Measurements from ENCODE around the gene CTU2.

The CTU2 gene

GRCh38 chr16:88696441-88696840 is 9.9 kb upstream of the CTU2 start:
- no peaks in the 10 kb centered on the region for H3K9me3 ChIP-seq (replicated peaks in 1 of 11)
- H4K20me1 ChIP-seq = peaks cover 6 to 46% (median 15%) of the 10 kb centered on the region in 11 experiments; a peak in 14 of 22 replicates
- peak overlapping the region in 1 of 11 experiments; percentile 31; a peak in 1 of 22 replicates for H3K27ac ChIP-seq
- peaks cover 6 to 60% (median 46%) of the 10 kb centered on the region in 11 experiments; a peak in 21 of 22 replicates for H3K36me3 ChIP-seq
- H3K4me1 ChIP-seq = peaks cover 63 to 99% (median 80%) of the 10 kb centered on the region in 10 experiments
- H3K4me3 ChIP-seq = no peak overlapping the region
- H3K9ac ChIP-seq = peak overlapping the region in 6 of 11 experiments; percentile 12 to 33 (median 19); a peak in 6 of 22 replicates
- TF ChIP-seq Cebpa-rat (IDR thresholded peaks at IDR 0.05) = no peak
- H3K27me3 ChIP-seq = no peaks in the 10 kb centered on the region
- H3K4me2 ChIP-seq = peak overlapping the region in 5 of 11 experiments; percentile 5 to 100 (median 92); a peak in 3 of 22 replicates

- Histone ChIP-seq H3K9ac (peak overlapping the region in 7 of 11 experiments; percentile 10 to 92 (median 86); a peak in 10 of 22 replicates), H3K9me3 (replicated peaks in 1 of 11) (no peaks in the 10 kb centered on the region), H3K4me1 (peaks cover 63 to 99% (median 80%) of the 10 kb centered on the region in 10 experiments), H3K27ac (peak overlapping the region in 3 of 11 experiments; percentile 96 to 97 (median 96); a peak in 4 of 22 replicates), H4K20me1 (peaks cover 6 to 46% (median 15%) of the 10 kb centered on the region in 11 experiments; a peak in 14 of 22 replicates), H3K27me3 (no peaks in the 10 kb centered on the region), H3K4me2 (peak overlapping the region; percentile 96 to 100 (median 99)), H3K36me3 (peaks cover 6 to 64% (median 46%) of the 10 kb centered on the region in 11 experiments; a peak in 21 of 22 replicates), H3K4me3 (peak overlapping the region in 1 of 10 experiments; percentile 95; a peak in 3 of 20 replicates)
- no peak for TF ChIP-seq Cebpa-rat (IDR thresholded peaks at IDR 0.05)
Observed at GRCh38 chr16:88697116-88697830, 9.0 kb upstream of the CTU2 start.

GRCh38 chr16:88697831-88698615 is 8.3 kb upstream of the CTU2 start:
- Histone ChIP-seq H4K20me1 (peaks cover 6 to 46% (median 15%) of the 10 kb centered on the region in 11 experiments; a peak in 14 of 22 replicates), H3K9ac (peak overlapping the region; percentile 6 to 92 (median 86); a peak in 20 of 22 replicates), H3K36me3 (peaks cover 6 to 68% (median 46%) of the 10 kb centered on the region in 11 experiments; a peak in 21 of 22 replicates), H3K4me1 (peaks cover 63 to 99% (median 80%) of the 10 kb centered on the region in 10 experiments), H3K27ac (peak overlapping the region in 10 of 11 experiments; percentile 8 to 97 (median 94); a peak in 16 of 22 replicates), H3K4me3 (peak overlapping the region in 6 of 10 experiments; percentile 18 to 98 (median 94); a peak in 8 of 20 replicates), H3K9me3 (replicated peaks in 1 of 11) (no peaks in the 10 kb centered on the region), H3K4me2 (peak overlapping the region; percentile 96 to 100 (median 99)), H3K27me3 (no peaks in the 10 kb centered on the region)
- no peak for TF ChIP-seq Cebpa-rat (IDR thresholded peaks at IDR 0.05)

- no peak for TF ChIP-seq Cebpa-rat (IDR thresholded peaks at IDR 0.05)
- no peaks in the 10 kb centered on the region for H3K9me3 ChIP-seq (replicated peaks in 1 of 11)
- H3K27me3 ChIP-seq = peaks cover 0 to under 1% (median 0%) of the 10 kb centered on the region in 11 experiments; a peak in 1 of 22 replicates
- H3K4me3 ChIP-seq = peak overlapping the region in 7 of 10 experiments; percentile 9 to 98 (median 94); a peak in 9 of 20 replicates
- H3K4me1 ChIP-seq = peaks cover 66 to 98% (median 80%) of the 10 kb centered on the region in 10 experiments
- peaks cover 6 to 46% (median 16%) of the 10 kb centered on the region in 11 experiments; a peak in 14 of 22 replicates for H4K20me1 ChIP-seq
- H3K4me2 ChIP-seq = peak overlapping the region; percentile 96 to 100 (median 99)
- H3K36me3 ChIP-seq = peaks cover 6 to 68% (median 46%) of the 10 kb centered on the region in 11 experiments; a peak in 21 of 22 replicates
- peak overlapping the region; percentile 6 to 92 (median 86); a peak in 21 of 22 replicates for H3K9ac ChIP-seq
- H3K27ac ChIP-seq = peak overlapping the region in 10 of 11 experiments; percentile 8 to 97 (median 94); a peak in 16 of 22 replicates
Observed at GRCh38 chr16:88698646-88699045, 7.7 kb upstream of the CTU2 start.

- Histone ChIP-seq H3K27me3 (peaks cover 0 to 6% (median under 1%) of the 10 kb centered on the region in 11 experiments; a peak in 8 of 22 replicates), H3K4me2 (peak overlapping the region; percentile 96 to 100 (median 99)), H3K36me3 (peaks cover 6 to 68% (median 46%) of the 10 kb centered on the region in 11 experiments; a peak in 21 of 22 replicates), H3K4me1 (peaks cover 69 to 98% (median 81%) of the 10 kb centered on the region in 10 experiments), H3K9me3 (replicated peaks in 1 of 11) (no peaks in the 10 kb centered on the region), H3K4me3 (peak overlapping the region in 7 of 10 experiments; percentile 9 to 98 (median 94); a peak in 10 of 20 replicates), H4K20me1 (peaks cover 6 to 46% (median 17%) of the 10 kb centered on the region in 11 experiments; a peak in 14 of 22 replicates), H3K27ac (peak overlapping the region in 10 of 11 experiments; percentile 29 to 97 (median 94); a peak in 15 of 22 replicates), H3K9ac (peak overlapping the region; percentile 6 to 92 (median 86); a peak in 21 of 22 replicates)
- no peak for TF ChIP-seq Cebpa-rat (IDR thresholded peaks at IDR 0.05)
Observed at GRCh38 chr16:88699180-88699579, 7.1 kb upstream of the CTU2 start.

GRCh38 chr16:88700322-88700635 is 6.0 kb upstream of the CTU2 start:
- Histone ChIP-seq H3K36me3 (peaks cover 6 to 65% (median 46%) of the 10 kb centered on the region in 11 experiments; a peak in 21 of 22 replicates), H3K27ac (peak overlapping the region in 10 of 11 experiments; percentile 85 to 97 (median 94); a peak in 20 of 22 replicates), H3K27me3 (peaks cover 0 to 17% (median 11%) of the 10 kb centered on the region in 11 experiments; a peak in 12 of 22 replicates), H3K4me3 (peak overlapping the region; percentile 31 to 99 (median 94); a peak in 19 of 20 replicates), H3K9ac (peak overlapping the region in 10 of 11 experiments; percentile 59 to 92 (median 86); a peak in 20 of 22 replicates), H4K20me1 (peaks cover 6 to 44% (median 28%) of the 10 kb centered on the region in 11 experiments; a peak in 14 of 22 replicates), H3K4me1 (peaks cover 80 to 98% (median 87%) of the 10 kb centered on the region in 10 experiments), H3K9me3 (replicated peaks in 1 of 11) (no peaks in the 10 kb centered on the region), H3K4me2 (peak overlapping the region; percentile 96 to 100 (median 99))
- TF ChIP-seq Cebpa-rat (IDR thresholded peaks at IDR 0.05) = no peak

GRCh38 chr16:88700636-88701482 is 5.4 kb upstream of the CTU2 start:
- Histone ChIP-seq H4K20me1 (peaks cover 6 to 40% (median 28%) of the 10 kb centered on the region in 11 experiments; a peak in 15 of 22 replicates), H3K9me3 (replicated peaks in 1 of 11) (no peaks in the 10 kb centered on the region), H3K36me3 (peaks cover 6 to 60% (median 44%) of the 10 kb centered on the region in 11 experiments; a peak in 21 of 22 replicates), H3K4me3 (peak overlapping the region; percentile 43 to 99 (median 94)), H3K4me2 (peak overlapping the region; percentile 96 to 100 (median 99)), H3K27ac (peak overlapping the region; percentile 60 to 97 (median 93)), H3K27me3 (peaks cover 0 to 22% (median 16%) of the 10 kb centered on the region in 11 experiments; a peak in 13 of 22 replicates), H3K4me1 (peaks cover 83 to 92% (median 88%) of the 10 kb centered on the region in 10 experiments), H3K9ac (peak overlapping the region; percentile 75 to 95 (median 89))
- peak; percentile 17 to 76 (median 72); a peak in 16 of 22 replicates for TF ChIP-seq Cebpa-rat (IDR thresholded peaks at IDR 0.05)

Data from BLaER1 treated with 17β-estradiol and CSF1 and Interleukin-3, amounts not matched to agents 10 nM and 100 nM (cell line).